Suppressor macrophage (primary cell): ENCODE data around the gene ROR1.

Source experiments
- DNase-seq, 4 experiments: peaks; one replicate each; pipeline ENCODE4 v3.0.0-alpha.2; 2020 to 2022
- total RNA-seq, 17 experiments: gene quantifications; one replicate each; lab custom pipeline; 2026; ENCODE audit warnings: mixed read lengths in 6 of 17, inconsistent platforms in 3 of 17; lab: John Stamatoyannopoulos, UW

The ROR1 gene
- 0.14 to 3.2 (median 0.85) reads per million in 17 experiments for total RNA-seq

DNA sequence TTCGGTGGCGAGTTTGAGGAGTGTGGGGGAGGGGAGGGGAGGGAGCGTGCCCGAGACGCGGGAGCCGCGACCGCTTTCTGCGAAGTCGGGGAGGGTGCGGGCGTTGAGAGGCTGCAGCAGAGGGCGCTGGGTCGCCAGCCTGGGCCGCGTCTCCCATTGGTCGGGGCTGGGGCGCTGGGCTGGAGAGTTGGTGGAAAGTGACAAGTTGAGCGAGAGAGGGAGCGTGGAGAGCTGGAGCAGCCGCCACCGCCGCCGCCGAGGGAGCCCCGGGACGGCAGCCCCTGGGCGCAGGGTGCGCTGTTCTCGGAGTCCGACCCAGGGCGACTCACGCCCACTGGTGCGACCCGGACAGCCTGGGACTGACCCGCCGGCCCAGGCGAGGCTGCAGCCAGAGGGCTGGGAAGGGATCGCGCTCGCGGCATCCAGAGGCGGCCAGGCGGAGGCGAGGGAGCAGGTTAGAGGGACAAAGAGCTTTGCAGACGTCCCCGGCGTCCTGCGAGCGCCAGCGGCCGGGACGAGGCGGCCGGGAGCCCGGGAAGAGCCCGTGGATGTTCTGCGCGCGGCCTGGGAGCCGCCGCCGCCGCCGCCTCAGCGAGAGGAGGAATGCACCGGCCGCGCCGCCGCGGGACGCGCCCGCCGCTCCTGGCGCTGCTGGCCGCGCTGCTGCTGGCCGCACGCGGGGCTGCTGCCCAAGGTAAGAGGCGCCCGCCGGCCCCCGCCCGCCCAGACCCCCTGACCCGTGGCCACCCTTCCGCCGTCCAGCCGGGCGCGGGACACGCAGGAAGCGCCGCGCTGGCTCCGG is at the start of gene ROR1:
Gene ROR1 (plus strand): TSS at position 203 of the 802 bp plus-strand sequence.
- DNase-seq: peak; percentile 54 to 85 (median 70)

DNA sequence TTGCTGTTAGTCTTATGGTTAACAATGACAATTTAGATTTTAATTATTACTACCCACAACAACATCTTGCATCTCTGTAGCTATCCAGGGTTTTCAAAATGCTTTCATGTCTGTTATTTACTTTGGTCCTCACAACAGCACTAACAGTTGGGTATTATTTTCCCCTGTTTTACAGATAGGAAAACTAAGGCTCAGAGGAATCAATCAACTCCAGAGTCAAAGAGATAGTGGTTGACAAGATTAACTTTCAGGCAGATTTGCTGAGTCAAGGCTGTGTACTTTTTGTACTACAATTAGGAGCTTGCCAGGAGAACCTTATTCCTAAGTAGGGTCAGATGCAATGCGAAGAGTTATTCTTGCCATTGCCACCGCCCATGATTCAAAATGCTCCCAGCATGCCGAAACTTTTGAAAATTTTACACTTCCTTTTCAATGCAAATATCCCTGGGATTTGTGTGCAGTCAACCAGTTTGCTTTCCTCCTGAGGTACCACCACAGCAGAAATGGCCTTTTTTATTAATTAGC is 49.4 kb upstream of the ROR1 start:
- DNase-seq: no peak

DNA sequence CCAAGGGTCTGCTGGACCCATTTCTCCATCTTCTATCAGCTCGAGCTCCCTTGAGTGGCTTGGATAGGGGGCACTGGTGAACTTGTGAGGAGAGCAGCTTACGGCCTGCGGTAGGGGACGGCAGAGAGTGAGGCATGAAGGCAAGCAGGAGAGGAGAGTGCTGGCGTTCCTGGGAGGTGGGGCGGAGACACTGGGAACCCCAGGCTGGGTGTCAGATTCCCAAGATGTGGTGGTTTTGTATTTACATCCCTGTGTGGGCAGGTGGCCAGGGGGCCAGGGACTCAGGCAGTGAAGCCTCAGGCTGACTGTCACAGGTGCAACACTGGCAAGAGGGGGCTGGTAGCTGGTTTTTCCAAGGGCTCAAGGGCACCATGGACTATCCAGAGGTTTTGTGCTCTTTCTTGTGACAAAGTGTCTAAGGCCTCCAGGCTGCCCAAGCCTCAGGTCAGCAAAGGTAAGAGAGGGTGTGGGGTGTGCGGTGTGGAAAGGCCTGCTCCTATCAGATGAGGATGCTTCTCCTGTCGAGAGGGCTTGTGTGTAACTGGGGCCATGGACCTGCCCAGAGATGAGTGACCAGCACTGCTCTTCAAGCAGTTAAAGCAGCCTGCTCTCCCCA is 45.1 kb upstream of the ROR1 start:
- no peak for DNase-seq

DNA sequence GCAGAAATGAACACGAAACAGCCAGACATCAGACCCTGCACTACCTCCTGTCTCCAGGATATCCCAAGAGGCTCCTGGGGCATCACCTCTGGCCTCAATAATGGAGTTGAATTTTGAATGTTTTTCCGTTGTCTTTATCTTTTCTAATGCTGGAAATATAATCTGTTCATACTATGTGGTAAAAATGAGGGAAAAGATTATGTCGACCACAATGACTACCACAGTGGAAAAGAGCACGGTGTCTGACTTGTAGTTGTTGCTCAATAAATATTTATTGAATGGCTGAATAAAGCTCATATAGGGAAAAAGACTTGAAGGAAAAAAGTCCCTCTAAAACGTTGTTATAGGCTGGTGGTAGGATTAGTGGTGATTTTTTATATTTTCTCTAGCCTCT is 44.6 kb upstream of the ROR1 start:
- DNase-seq: no peak

DNA sequence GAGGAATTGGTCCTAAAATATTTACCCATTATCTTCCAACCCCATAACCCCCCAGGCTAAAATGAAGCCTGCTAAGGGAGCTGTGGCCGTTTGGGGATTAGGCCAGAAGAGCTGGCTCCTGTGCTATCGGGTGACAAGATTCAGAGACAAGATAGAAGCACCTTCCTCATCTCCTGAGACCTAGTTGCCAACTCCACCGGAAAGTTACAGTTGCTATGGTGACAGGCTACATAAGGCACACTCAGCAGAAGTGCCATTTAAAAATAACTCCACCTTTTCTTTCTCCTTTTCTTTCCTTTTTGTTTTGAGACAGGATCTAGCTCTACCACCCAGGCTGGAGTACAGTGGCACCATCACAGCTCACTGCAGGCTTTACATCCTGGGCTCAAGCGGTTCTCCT is 43.6 kb upstream of the ROR1 start:
- no peak for DNase-seq

DNA sequence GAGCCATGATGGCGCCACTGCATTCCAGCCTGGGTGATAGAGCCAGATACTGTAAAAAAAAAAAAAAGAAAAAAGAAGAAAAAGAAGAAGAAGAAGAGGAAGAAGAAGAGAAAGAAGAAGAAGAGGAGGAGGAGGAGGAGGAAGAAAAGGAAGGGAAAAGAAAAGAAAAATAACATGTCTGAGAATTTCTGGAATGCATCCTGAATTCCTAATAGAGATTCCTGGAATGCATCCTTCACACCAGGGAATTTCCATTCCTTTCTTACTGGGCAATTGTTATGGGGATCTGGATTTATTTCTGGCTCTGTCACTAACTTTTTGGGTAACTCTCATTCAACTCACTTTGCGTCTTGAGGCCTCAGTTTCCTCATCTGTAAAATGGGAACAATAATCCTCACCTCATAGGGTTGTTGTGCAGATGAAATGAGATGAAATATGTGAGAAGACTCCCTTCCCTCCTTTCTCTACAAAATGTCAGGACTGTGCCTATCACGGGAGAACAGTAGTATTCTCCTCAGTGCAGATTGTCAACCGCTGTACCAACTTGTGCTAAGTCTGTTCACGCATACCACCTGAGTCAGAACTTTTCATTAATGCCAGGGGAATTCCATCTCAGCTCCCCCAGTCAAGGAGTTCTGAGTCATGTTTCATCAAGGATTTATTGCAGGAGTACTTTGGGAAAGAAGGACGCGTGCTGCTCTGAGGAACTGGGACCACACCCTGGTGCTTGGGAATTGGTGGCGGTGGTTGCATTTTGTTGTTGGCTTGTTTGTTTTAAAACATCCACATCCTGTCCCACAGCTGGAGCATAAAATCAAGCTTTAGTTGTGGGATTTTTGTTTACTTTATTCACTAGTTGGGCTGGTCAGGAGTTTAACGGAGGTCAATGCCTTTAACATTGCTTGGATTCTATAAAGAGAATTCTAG is 42.4 kb upstream of the ROR1 start:
- DNase-seq: peak in 1 of 4 experiments; percentile 23

DNA sequence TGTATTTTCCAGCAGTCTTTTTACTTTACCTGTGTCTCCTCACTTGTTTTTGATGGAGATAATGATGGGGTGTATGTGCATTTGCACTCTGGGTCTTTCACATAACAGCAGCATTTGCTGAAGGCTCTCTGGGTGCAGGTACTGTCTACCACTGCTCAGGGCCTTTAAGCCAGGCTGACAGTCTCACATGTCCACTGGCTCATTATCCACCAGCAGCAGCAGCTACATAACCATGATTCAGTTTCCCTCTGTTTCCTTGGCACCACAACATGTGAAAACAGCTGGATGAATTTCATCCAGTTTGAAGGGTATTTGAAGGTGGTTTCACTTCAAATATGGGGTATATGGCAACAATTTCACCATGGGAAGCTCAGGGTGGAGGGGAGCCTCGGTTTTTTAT is 41.2 kb upstream of the ROR1 start:
- no peak for DNase-seq

DNA sequence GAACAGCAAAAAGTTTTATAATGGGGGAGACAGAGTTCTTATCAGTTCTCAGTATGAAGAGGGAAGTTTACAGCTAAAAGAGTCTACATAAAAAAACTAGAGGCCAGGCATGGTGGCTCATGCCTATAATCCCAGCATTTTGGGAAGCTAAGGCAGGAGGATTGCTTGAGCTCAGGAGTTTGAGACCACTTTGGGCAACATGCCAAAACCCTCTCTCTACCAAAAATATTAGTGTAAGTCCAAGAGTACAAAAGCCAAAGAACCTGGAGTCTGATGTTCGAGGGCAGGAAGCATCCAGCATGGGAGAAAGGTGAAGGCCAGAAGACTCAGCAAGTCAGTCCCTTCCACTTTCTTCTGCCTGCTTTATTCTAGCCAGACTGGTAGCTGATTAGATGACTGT is 35.0 kb upstream of the ROR1 start:
- DNase-seq: no peak

DNA sequence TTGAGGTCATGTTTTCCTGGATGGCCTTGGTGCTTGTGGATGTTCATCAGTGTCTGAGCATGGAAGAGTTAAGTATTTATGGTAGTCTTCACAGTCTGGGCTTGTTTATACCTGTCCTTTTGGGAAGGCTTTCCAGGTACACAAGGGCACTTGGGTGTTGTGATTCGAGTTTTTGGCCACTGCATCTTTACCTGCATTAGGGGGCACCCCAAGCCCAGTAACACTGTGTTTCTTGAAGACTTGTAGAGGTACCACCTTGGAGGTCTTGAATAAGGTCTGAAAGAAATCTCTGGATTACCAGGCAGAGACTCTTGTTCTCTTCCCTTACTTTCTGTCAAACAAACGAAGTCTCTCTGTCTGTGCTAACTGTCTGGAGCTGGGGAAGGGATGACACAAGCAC is 34.4 kb upstream of the ROR1 start:
- no peak for DNase-seq

DNA sequence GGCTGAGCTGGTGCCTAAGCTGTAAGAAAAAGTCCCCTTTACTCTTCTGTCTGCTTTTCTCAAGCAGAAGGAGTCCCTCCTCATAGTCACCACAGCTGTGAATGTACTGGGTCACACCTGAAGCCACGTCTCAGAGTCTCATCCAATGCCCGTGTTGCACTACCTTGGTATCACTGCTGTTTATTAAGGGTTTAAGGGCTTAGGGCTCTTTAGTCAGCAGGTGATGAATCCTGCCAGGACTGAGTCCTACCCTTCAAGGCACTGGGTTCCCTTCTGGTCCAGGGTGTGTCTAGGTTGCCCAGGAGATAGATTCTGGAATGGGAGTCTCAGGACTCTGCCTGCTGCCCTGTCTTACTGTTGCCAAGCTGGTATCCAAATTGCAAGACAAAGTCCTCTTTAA is 33.4 kb upstream of the ROR1 start:
- no peak for DNase-seq

DNA sequence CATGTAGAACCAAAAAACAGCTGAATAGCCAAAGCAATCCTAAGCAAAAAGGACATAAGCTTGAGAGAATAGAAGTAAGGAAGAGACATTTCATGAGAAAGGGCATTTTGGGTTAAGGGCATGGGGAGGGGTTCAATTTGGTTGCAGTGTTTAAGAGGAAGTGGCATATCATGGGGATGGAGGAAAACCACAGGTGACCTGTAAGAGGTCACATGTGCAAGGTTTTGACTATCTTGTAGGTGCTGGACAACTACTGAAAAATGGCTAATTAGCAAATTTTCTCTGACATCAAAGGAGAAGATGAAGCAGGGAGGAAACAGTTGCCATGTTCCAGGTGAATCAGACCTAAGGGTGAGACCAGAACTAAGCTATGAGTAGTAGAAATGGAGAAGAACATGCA is 31.3 kb upstream of the ROR1 start:
- no peak for DNase-seq

DNA sequence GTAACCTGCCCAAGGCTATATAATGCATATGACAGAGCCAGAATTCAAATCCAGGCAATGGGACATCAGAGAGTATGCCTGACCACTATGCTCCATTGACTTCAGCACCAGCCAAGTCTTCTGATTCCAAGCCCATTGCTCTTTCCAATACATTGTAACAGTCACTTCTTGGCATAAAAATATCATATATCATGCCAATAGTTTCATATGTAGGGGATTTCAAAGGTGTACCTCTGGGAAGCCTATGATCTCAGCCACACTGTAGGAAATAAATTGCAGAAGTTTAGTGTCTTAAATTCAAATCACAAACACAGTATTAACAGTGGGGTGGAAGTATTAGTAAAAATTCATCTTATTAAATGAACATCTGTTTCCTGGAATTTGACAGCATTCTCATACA is 30.0 kb upstream of the ROR1 start:
- no peak for DNase-seq

DNA sequence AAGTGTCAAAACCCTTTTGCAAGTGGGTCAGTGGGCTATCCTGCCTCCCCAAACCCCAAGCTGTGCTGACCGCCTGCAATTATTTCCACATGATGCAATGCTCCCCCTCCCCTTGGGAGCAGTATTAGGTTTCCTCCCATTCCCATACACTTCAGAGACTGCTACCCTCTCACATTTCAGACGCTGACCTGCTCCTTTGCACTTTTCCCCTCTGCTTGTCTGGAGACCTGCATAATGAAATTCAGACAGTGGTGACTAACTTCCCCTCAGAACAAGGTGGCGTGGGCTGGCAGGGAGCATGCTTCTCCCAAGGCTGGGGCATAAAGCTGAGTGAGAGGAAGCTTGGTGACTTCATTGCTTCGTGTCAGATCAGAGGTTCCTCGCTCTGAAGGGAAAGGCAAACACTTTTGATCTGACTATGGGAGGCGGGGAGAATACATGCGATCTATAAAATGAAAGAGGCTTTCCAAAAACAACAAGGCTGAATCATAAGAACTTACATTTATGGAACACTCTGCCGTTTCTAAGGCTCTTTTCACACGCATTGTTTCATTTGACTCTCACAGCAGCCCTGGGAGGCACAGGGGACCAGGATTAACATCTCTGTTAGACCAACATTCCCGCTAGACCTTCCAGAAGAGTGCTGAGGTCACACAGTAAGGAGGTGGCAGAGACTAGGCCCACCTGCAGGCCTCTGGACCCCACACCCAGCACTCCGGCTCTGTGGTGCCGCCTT is 27.5 kb upstream of the ROR1 start:
- DNase-seq: peak; percentile 67 to 88 (median 84)

DNA sequence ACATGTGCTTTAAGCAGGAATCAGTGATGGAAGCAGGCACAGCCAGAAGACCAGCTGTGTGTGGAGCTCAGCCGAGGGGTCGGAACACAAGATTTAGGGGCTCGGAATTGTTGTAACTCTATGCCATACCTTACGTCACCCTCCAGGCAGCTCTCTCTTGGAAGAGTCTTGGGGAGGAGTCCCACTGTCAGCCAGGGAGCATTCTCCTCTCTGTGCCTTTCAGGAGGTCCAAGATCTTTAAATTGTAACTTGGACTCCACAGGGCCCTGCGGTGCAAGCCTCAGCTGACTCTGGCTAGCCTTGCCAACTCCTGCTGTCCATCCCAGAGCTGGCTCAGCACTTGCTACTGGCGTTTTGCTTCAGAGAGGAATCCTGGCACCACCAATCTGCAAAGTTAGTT is 26.4 kb upstream of the ROR1 start:
- no peak for DNase-seq

DNA sequence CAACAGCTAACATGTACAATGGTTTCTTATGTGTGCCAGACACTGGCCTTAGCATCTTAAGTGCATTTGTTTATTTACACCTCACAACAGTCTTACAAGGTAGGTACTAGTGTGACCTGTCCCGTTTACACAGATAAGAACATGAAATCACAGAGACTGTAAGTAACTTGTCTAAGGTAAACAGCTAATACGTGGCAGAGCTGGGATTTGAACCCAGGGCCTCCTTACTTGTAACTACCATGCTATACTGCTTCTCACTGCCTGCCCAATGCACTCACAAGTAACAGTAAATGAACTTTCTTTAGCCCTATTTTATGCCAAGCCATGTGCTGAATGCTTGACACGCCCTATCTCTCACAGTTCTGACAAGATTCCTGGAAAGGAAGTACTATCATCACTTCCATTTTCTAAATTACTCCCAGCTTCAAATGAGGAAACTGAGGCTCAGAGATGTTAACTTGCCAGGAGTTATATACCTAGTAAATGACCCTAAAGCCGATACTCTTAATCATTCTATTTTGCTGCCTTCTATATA is 25.7 kb upstream of the ROR1 start:
- DNase-seq: no peak

DNA sequence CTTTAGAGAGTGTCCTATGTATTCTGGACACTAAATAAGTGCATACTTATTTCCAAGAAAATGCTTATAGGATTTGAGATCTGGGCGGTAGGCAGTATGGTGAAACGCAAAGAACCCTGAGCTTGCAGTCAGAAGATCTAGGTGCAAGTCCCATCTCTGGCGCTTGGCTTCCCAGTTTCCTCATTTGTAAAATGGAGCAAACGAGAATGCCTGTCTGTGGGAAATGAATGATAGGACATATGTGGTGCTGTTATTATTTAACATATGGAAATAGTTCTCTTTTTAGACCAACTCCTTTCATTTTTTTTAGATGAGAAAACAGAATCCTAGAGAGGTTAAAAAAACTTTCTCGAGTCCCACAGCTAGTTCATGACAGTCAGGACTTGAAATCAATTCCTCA is 25.2 kb upstream of the ROR1 start:
- no peak for DNase-seq

DNA sequence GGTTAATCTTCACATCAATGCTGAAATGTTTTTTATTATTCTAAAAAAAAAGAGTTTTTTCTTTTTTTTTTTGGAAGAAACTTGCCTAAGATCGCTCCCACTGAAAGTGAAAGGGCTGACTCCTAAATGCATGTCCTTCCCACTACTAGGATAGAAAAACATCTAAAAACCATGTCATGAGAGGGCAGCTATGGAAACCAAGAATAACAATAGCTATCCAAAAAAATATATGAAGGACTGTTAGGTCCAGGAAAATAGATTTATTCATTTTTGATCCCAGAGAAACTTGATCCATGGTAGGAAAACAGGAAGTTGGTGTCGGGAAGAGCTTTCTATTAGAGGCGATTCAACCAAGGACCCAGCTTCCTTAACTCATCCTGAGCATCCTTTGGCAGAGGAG is 23.1 kb upstream of the ROR1 start:
- DNase-seq: no peak

DNA sequence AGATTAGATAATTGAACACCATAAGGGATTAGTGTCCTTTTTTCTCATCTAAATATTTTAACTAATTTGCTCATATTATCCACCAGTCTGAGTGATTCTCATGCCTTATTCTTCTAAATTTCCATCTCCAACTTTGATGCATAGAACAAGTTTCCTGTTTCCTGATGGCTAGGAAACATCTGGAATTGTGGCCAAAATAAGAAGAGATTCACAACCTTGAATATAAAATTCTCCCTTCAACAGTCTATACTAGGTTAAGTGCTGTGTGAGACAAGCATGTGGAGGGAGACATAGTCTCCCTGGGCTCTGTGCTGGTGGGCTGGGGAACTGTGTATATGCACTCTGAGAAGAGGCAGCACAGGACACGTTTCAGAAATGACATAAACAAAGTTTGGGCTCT is 21.6 kb upstream of the ROR1 start:
- DNase-seq: no peak

DNA sequence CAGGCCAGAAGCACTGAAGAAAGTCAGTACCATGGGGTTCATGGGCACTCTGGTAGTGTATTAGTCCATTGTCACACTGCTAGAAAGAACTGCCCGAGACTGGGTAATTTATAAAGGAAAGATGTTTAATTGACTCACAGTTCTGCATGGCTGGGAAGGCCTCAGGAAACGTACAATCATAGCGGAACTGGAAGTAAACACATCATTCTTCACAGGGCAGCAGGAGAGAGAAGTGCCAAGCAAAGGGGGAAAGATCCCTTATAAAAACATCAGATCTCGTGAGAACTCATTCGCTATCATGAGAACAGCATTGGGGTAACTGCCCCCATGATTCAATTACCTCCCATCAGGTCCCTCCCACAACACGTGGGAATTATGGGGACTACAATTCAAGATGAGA is 20.2 kb upstream of the ROR1 start:
- DNase-seq: no peak

DNA sequence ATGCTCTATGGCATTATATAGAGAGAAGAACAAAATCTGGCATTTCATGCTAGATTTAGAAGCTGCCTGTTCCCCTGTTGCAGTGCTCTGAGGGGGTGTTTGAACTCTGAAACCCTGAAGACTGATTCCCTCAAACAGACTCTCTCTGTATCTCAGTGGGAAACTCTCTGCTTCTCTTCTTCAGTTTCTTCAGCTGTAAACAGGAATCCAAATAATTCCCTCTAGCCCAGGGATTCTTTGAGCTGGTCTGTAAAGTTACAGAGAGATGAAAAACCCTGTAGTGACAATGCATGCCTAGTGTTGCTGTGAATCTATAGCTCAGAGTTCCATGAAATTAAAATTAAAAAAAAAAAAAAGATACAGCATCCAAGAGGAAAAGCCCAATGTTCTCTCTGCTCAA is 17.0 kb upstream of the ROR1 start:
- no peak for DNase-seq

DNA sequence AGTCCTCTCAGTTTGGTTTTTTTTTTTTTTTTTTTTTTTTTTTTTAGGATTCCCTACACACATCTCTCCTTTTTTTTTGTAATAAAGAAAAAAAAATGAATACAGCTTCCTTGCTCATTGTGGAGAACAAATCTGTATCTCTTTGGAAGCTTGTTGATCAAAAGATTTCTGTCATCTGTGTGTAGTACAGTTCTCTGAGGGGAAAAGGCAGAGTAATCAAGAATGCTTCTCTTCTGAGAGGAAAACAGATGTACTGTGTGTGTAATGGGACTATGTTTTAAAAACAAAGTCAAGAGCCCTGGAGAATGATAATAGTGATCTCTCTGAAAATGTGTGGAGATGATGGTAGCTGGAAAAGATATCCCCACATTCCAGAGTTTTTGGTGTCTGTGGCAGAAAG is 16.5 kb upstream of the ROR1 start:
- DNase-seq: no peak

DNA sequence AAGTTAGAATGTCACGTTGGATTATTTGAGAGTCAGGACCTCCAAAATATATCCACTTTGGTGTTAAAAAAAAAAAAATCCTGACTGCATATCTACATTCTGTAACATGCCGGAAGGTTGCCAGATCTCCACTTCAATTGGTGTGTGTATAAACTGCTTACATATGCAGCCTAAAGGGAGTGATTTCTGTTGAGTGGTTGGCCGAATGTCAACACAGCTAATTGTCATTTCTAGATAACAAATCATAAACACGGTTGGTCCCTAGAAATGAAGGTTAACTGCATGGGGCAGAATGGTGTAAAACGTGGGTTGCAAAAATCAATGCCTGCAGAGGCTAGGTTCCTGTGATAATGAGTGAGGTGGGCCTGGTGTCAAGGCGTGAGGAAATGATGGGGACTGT is 15.0 kb upstream of the ROR1 start:
- no peak for DNase-seq
